Endometrial microvascular endothelial cells (primary cell): ENCODE results near the gene WDR5. TPM values are rescaled to one million over a fixed set of nuclear protein-coding genes. Genes with fewer than 3 reads are reported as not detected.
"Not testable (repeated sequence)": the region's sequence is repeated elsewhere in the genome, so short reads cannot be mapped to it uniquely, and the experiment has no call there.

ENCODE experiments used
- in situ Hi-C: cut with HindIII; loops from 2 replicates; pipeline ENCODE4 v1.10.0; 2017; ENCODE audit warnings: low sequenced_read_pairs, low pct_unique_long_range_greater_than_20kb; ENCODE audit errors: inconsistent ontology term
- total RNA-seq: library from RNA; depleted of rRNA; stranded (reverse); fragments of >200 nt; gene quantifications from one replicate; pipeline ENCODE4 v1.2.3, GENCODE V29; 2015; ENCODE audit errors: inconsistent ontology term

WDR5 gene
- 34.6 TPM for total RNA-seq

DNA sequence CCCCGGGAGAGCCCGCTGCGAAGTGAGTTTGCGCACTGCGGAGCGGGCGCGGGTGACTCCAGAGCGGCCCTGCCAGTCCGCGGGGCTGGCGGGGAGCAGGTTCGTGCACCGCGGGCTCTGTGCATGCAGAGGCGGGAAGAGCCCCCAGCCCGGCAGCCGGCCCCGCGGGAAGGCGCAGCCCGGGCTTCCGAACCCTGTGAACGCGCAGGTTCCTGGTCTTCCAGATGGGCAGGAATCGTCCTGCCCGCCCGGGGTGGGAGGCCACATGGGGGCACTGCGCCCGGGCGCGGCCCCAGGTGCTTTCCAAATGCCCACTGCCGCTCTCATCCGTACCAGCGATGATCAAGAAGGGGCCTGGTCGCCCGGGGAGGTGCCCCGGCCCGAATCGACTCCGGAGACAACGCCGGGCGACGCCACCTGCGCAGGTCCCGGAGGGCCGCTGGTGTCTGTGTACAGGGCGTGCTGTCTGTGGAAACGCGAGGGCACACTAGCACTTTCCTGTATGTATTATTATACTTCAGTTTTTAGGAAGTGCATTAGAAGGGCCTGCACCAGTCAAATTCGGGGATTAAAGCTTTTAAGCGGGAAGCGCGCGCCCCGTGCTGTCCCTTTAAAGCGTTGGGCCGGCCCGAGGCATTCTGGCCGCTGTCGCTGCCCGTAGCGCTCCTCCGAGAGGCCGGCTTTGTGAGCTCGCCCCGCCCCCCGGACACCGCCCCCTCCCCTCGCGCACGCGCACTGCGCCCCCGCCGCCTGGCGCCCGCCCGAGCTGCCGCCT is at the start of gene WDR5:
Gene WDR5 (plus strand): TSS at position 740 of the 775 bp plus-strand sequence. CDS start 3,796 bp downstream, outside the sequence.
- in situ Hi-C loops: no loop called here

DNA sequence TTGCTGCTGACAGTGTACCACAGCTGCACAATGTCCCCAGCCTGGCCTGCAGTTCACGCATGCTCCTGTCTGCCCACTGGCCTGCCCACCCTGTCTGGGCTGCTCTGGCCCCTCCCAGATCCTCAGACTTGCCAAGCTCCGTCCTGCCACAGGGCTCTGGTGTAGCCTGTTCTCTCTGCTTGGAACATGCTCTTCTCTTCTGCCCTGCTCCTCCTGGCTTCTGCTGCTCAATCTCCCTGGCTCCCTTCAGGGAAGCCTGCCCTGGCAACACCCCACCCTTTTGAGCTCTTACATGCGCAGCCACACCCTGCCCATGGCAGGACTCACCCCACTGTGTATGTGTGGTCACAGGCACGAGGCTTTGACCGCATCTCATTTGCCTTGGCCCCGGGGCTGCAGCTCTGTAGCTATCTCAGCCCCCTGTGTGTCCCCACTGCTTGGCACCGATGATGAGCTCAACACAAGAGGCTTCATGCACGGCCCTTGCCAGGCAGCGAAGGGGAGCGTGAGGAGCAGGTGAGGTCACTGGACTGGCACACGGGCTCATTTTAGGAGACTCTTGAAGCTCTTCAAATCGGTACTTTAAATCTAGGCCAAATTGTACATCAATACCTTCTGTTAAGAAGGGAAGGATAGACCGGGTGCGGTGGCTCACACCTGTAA is 47.7 kb upstream of the WDR5 start:
- in situ Hi-C loops: no loop called here

DNA sequence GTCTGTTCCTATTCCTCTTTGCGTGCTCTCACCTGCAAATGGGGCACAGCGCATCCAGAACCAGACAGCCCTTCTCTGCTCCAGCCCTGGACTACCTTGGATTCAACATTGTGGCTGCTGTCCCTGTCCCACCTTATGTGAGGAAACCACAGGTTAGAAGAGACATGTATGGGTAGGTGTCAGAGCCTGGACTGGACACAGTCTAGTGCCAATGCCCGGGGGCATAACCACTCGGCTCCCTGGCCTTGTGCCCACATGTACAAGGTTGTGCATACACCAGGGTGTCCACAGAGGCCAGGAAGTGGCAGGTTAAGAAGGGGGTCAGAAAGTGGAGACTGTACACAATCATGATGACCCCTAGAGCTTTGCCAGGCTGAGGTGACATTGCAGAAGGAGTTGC is 45.9 kb upstream of the WDR5 start:
- in situ Hi-C loops: no loop called here

DNA sequence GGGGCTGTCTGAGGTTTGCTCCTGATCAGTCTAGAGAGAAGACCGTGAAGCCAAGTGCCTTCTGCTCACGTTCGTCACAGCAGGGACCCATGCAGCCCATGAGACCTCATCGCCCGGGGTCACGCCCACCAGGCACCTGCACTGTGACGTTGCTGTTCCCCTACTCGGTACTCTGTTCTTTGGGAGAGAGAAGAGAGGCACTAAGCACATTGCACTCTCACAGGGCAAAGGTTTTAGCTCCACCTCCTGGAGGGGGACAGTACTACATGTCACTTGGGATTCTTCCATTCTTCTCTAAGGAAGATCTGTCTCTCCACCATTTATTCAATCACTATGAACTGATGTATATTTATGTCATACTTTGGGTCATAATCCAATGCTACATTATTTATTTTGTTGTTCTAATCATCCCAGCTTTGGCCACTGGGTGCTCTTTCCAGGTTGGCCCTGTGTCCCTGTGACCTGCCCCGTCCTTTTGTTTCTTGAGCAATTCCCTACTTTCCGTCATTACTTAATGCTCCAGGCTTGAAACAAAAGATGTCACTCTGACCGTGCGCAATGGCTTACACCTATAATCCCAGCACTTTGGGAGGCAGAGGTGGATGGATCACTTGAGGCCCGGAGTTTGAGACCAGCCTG is 36.6 kb upstream of the WDR5 start:
- in situ Hi-C loops: no loop called here

DNA sequence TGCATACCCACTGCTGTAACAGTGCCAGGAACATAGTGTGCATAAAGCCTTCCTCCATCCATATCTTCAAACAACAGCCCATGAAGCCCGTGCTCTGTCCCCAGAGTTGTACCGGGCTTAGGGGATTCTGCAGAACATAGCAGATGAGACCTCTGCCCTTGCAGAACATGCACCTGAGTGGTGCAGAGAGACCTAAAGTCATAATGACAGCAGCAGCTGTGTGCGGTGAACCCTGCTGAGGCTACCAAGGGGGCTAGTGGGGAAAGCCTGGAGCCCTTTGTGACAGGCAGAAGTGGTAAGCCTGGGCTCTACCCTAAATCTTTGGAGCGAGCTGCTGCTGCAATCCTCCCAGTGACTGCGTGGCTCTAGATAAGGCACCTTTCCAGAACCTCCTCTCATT is 35.8 kb upstream of the WDR5 start:
- in situ Hi-C loops: no loop called here

DNA sequence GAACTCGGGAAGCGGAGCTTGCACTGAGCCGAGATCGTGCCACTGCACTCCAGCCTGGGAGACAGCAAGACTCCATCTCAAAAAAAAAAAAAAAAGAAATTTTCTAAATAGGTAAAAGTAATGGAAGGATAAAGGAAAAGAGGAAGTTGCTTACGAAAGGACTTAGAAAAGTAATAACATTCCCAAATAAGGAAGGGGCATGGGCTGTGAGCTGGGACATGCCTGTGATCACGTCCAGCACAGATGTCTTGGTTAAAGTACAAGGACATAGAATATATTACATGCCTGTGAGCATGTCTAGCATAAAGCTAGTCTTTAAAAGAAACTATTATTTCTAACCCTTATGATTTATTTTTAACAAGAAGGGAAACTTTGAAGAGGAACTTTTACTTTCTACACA is 34.7 kb upstream of the WDR5 start:
- in situ Hi-C loops: not testable (repeated sequence)

DNA sequence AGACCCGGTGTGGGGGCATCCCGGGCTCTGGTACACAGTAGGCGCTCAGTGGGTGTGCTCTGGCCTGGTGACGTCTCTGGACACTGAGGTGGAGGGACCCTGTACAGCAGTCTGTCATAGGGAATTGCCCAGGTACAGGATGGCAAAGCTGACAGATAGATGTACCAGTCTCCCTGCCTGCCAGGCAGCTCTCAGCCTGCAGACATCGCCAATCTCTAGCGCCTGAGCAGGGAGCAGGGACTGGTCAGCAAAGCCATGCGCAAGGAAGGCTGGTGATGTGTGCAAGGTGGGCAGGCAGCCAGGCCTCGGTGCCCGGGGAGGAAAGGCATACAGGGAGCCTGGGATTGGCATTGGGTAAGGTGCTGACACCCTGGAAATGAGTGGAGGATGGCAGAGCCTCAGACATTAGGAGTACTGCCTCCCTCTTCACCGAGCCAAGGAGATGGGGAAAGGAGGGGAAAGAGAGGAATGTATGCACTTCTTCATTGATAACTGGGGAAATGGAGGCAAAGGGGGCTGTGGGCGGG is 34.2 kb upstream of the WDR5 start:
- in situ Hi-C loops: no loop called here

DNA sequence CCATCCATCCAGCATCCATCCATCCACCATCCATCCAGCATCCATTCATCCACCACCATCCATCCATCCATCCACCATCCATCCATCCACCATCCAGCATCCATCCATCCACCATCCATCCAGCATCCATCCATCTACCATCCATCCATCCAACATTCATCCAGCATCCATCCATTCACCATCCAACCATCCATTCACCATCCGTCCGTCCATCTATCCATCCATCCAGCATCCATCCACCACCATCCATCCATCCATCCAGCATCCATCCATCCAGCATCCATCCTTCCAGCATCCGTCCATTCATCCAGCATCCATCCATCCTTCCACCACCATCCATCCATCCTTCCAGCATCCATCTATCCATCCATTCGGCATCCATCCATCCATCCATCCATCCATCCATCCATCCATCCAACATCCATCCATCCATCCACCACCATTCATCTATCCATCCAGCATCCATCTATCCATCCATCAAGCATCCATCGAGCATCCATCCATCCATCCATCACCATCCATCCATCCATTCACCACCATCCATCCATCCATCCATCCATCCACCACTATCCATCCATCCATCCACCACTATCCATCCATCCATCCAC is 32.4 kb upstream of the WDR5 start:
- in situ Hi-C loops: no loop called here

DNA sequence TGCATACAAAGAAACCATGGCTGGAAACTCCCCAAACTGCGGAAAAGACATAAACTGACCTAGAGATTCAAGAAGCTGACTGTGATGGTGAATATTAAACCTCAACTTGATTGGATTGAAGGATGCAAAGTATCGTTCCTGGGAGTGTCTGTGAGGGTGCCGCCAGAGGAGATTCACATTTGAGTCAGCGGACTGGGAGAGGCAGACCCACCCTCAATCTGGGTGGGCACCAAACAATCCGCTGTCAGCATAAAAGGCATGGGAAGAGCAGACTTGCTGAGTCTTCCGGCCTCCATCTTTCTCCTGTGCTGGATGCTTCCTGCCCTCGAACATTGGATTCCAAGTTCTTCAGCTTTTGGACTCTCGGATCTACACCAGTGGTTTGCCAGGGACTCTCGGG is 24.8 kb upstream of the WDR5 start:
- in situ Hi-C loops: no loop called here

DNA sequence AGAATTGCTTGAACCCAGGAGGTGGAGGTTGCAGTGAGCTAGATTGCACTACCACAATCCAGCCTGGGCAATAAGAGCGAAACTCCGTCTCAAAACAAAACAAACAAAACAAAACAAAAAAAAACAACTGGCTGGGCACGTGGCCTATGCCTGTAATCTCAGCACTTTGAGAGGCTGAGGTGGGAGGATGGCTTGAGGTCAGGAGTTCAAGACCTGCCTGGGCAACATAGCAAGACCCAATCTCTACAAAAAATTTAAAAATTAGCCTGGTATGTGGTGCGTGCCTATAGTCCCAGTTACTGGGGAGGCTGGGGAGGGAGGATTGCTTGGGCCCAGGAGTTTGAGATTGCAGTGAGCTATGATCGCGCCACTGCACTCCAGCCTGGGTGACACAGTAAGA is 23.3 kb upstream of the WDR5 start:
- in situ Hi-C loops: no loop called here

DNA sequence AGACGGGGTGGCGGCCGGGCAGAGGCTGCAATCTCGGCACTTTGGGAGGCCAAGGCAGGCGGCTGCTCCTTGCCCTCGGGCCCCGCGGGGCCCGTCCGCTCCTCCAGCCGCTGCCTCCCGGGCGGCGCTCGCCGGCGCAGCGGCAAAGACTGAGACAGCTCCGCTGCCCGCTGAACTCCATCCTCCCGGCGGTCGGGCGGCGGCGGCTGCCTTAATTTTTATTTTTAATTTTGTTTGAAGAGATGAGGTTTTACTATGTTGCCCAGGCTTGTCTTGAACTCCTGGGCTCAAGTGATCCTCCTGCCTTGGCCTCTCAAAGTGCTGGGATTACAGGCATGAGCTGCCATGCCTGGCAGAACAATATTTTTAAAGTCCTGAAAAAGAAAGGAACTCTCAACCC is 16.9 kb upstream of the WDR5 start:
- in situ Hi-C loops: not testable (repeated sequence)

DNA sequence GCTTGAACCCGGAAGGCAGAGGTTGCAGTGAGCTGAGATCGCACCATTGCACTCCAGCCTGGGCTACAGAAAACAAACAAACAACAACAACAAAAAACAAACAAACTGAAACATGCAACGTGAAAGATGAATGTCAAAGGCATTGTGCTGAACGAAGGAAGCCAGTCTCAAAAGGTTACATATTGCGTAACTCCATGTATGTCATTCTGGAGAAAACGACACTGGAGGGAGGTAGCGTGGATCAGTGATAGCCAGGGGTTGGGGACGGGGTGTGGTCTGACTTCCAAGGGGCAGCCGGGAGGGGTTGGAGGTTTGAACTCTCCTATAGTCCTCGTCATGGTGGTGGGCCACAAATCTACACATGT is 12.1 kb upstream of the WDR5 start:
- in situ Hi-C loops: no loop called here

DNA sequence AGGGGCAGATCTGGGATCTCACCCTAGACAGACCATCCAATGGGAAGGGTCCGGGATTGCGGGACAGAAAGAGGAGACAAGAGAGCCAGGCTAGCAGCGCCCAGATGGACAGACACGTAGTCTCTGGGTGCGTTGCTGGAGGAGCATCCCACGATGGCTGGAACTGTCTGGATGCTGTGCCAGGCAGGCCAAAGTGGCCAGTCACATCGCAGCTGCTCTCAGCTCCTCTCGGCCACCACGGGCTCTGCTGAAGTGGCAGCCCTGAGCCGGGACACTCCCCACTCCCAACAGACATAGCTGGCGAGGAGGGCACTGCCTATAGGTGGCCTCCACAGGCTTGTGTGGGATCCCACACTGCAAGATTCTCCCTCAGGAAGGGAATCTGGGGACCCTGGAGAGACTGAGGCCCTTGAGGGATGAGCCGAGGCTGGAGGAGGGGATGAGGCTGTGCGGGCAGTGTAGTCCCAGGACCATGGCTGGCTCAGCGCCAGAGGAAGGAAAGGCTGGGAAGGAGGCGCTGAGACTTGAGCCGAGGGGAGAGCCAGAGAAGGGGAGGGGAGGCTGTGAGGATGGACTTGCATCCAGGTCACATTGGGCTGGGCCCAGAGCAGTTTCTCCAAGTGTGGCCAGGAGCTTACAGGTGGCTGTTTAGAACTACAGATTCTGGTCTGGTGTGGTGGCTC is 10.3 kb upstream of the WDR5 start:
- in situ Hi-C loops: no loop called here

DNA sequence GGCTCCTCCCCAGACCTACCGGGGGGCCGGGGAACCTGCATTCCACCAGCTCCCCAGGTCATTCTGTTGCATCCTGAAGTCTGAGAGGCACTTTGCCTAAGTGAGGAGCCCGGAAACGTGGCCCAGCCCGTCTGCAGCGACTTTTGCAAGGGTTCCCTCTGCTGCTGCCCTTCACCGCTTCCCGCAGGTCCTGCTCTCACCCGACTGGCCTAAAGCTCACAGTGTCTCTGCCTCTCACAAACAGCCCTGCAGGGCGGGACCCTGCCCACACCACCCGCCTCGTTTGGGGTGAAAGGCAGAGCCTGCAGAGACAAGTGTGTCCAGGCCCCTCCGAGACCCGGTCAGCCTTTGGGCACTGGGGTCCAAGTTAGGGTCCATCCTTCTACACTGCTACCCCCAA is 9.5 kb upstream of the WDR5 start:
- in situ Hi-C loops: no loop called here

DNA sequence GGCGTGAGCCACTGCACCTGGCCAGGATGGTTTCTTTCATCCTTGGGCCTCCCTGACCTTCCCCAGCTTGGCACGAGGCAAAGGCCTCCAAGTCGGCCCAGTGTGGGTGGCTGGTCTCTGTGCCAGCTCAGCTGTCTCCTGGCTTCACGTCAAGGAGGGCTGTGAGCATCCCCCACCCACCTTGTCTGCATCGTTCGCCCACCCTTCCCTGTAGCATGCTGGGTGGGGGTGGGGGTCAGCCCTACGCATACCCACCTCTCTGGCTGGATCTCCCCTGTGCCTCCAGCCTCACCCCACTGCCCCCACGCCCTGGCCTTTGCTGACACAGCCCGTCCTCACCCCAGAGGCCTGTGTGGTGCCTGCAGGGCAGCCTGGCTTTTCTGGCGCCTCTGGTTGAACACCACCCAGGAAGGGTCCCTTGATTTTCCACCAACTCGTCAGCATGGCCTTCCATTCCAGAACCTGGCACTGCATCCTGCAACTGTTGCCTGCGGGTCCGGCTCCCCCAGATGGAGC is 8.8 kb upstream of the WDR5 start:
- in situ Hi-C loops: no loop called here

DNA sequence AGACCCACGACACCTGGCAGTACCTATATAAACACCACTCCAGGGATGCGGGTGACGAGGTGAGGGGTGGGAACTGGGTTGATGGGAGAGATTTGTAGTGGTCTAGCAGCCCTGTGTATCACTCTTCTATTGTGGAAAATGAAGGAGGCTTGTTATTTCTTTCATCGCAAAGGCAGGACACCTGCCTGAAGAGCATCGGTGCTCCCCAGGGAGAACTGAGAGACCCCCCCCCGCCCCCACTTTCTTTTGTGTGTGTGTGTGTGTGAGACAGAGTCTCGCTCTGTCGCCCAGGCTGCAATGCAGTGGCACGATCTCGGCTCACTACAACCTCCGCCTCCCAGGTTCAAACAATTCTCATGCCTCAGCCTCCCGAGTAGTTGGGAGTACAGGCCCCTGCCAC is 8.3 kb upstream of the WDR5 start:
- in situ Hi-C loops: no loop called here

DNA sequence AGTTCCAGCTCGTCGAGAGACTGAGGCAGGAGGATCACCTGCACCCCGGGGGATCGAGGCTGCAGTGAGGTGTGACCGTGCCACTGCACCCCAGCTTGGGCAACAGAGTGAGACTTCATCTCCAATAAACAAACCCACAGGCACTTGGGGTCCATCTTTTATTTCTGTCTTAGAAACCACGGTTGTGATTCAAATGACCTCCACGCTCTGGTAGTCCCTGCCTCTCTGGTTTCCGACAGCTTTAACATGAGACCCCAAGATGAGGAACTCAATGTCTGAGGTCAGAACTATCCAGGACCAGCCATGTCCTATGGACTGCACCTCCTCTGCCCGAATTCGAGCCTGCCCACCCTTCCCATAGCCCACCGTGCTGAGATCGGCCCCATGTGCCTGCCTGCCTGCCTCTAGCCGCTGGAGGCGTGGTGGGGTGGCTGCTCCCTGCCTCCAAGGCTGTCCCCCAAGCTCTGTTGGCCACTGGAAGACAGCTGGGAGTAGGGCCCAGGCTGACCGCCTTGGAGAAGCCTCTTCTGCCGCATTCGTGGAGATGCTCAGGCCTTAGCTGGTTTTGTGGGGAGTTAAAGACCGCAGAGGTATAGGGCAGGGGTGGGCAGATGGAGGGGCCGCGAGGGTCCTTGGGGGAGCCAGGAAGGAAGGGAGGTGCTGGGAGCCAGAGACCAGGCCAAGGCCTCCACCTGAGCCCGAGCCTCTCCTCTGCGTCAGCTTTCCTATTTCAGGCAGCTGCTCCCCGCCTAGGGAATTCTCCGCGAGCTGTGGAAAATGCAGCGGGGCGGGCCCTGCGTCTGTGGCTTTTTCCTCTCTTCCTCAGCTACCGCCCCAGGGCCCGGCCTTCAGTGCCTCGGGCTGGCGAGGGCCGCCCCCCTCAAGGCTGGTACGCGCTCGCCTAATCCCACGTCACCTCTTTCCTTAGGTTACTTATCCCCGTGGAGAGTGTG is 6.9 kb upstream of the WDR5 start:
- in situ Hi-C loops: no loop called here
